NCI-H510A (cell line): ENCODE measurements around the gene FAT1.
"Not testable (repeated sequence)": the region's sequence is repeated elsewhere in the genome, so short reads cannot be mapped to it uniquely, and the experiment has no call there.

Experiments
- DNase-seq: peaks from one replicate; lab custom pipeline; 2025; lab: John Stamatoyannopoulos, UW

FAT1 gene

GRCh38 chr4:186698028-186698427 lies 25.6 kb downstream of the FAT1 start:
- DNase-seq = no peak

DNA sequence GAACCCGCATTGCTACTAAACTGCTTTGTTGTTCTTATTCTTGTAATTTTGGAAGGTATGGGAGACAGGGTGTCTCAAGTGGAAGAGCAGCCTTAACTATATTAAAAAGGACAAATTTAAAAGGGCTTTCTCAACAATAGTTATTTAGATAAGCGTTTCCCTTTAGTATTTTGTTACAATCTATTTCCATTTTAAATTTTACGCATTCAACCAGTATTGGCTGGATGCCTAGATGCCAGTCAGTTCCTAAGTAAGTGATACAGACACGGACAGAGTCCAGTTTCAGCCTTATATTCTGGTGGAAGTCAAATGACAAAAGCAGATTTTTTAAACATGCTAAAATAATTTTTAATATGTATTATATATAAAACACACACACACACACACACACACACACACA lies 28.3 kb downstream of the FAT1 start:
- no peak for DNase-seq

DNA sequence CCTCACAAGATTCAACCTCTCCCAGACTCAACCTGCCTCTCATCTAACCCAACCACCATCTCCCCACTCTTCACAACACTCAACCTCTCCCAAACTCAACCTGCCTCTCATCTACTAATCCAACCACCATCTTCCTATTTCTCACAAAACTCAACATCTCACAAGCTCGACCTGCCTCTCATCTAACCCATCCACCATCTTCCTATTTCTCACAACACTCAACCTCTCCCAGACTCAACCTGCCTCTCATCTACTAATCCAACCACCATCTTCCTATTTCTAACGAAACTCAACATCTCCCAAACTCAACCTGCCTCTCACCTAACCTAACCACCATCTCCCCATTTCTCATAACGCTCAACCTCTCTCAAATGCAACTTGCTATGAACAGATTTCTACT lies 29.8 kb downstream of the FAT1 start:
- DNase-seq = no peak

GRCh38 chr4:186693159-186693815 lies 30.4 kb downstream of the FAT1 start:
- peak; percentile 0 for DNase-seq

DNA sequence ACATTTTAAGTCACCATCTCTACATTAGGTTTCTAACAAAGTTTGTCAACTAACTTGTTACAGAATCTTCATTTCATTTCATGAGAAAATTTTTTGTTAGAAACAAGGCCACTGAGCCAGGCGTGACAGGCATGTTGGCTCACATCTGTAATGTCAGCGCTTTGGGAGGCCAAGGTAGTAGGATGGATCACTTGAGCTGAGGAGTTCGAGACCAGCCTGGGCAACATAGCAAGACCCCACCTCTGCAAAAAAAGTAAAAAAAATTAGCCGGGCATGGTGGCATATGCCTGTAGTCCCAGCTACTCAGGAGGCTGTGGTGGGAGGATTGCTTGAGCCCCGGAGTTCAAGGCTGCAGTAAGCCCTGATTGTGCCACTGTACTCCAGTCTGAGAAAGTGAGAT lies 32.3 kb downstream of the FAT1 start:
- DNase-seq = no peak

GRCh38 chr4:186689476-186689875 lies 34.2 kb downstream of the FAT1 start:
- DNase-seq = peak; percentile 1

DNA sequence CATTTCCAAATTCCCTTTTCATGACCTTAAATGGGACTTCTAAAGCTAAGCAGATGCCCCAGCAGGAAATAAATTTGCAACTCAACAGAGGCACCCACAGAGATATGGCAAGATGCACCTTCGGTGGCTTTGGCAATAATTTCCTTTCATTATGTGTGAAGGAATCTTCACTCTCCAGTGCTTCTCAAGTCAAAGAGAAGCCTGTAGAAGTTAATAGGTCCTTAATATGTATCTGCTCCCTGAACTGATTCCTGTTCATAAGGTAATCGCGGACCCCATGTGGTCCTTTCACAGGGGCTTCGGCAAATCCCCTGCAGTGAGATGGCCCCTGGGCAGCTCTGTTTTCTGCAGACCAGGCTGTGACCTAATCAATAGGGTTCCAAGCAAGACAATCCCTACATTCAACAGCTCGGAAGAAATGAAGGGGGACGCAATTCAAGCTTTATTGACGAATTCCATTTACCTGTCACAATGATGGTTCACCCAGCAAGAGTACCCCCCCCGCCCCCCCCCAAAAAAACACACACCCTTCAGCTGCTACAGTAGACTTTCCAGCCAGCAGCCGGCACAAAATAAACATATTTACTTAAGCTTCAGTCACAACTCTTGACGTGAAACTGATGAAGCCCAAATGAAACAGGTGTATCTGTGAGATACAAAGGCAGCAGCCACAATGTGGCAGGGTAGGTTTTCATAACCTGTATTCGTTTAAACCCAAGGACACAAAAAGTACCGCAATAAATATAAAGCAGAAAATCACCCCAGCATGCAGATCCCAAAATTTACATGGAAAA lies 35.3 kb downstream of the FAT1 start:
- peak; percentile 25 for DNase-seq

DNA sequence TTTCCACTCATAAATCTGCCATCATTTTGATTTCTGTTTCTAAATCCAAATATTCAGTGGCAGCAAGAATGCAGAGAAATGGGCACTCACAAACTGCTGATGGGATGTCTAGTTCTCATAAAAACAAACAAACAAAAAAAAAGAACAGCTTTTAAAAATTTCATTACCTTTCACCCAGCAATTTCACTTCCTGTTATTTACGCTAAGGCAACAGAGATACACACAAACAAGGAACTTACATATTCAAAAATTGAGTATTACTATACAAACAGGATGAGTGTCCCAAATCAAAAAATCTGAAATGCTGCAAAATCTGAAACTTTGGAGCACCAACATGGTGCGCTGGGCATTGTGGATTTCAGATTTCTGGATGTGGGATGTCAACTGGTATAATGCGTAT lies 36.4 kb downstream of the FAT1 start:
- DNase-seq = no peak

DNA sequence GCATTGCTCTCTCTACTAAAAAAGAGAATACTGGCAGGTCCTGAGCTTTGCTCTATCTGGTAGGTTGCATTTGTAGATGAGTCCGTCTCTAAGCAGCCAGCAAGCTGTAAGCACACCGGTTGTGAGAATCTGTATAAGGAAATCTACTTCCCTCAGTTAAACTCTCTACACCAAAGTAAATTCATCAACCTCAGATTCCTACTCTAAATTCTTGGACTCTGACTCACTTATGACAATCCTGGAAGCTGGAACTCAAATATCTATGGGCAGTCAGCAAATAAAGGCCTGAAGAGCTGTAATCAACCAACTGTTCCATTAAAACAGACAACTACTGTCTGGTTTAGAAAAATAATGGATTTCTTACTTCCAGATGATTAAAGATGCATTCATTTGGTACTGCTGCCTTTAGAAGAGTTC lies 37.9 kb downstream of the FAT1 start:
- DNase-seq = no peak

GRCh38 chr4:186684889-186685309 lies 38.8 kb downstream of the FAT1 start:
- DNase-seq = no peak

DNA sequence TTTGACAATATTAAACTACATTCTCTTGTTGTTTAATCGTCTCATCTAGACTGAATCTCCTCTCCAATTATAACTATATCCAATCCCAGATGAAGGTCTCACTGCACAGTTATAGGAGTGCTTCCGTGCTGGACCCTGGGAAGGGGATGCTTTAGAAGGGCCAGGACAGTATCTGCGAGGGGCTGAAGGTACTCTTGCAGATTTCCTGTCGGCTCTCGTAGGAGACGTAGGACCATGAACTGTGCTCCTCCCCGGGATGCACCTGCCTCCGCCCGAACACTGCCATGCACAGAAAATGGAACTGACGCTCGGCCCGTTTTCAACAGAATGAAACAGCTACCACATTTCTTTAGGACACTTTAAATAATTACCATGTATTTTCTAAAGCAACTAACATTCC lies 39.4 kb downstream of the FAT1 start:
- no peak for DNase-seq

DNA sequence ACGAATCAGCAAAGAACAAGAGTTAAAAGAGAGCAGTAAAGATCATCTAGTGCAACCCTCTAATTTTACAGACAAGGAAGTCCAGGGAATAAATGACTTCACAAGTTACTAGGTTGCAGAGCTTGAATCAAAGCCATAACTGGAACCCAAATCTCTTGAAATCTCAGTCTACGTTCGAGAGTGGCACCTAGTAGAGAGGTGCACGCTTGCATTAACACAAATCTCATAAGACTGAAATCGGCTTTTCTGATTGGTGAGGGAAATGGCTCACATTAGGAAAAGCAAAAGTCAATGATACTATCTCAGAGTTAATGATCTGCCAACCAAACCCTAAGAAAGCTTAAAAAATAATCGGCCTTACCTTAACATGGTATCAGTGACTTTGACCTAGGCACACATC lies 43.0 kb downstream of the FAT1 start:
- no peak for DNase-seq

- no peak for DNase-seq
Measured at GRCh38 chr4:186676531-186677161, 47.0 kb downstream of the FAT1 start.

DNA sequence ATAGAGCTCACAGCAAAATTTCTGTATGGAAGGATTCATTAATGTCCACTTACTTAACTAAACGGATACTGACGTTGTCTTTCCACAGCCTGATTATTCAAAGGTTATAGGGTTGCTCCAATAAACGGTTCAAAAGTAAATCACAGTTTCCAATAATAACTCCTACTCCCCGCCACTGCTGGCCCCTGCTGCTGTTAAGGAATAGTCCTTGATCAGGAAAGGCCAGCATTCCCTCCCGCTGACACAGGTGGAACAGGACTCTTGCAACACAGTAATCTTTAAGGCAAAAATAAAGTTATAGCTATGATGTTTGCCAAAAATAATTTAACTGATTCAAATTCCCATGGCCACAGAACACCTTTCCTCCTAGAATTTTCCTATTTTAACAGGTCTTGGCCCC lies 53.9 kb downstream of the FAT1 start:
- DNase-seq = no peak

DNA sequence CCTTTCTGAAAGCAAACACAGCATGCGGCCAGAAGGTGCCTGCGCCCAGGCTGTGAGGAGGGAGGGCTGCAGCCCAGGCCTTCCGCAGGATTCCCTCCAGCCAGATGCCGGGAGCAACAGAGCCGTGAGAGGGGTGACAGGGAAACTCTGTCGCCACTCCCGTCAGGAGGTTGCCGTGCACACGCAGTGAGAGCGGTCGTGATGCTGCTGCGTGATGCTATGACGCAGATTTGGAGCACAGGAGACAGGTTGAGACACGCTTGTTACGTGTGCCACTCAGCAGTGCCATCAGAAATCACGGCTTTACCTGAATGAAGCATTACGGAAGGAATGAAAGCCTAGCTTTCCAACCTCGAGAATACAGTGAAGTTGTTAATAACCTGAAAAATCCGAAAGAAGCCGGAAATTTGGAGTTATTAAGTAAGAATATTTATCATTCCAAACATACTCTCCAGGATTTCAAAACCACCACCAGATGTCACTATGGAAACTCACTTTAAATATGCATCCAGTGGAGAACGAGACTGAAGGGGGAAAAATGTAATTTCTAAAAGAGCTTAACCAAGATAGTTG lies 54.4 kb downstream of the FAT1 start:
- no peak for DNase-seq

GRCh38 chr4:186666750-186667149 lies 56.9 kb downstream of the FAT1 start:
- no peak for DNase-seq

DNA sequence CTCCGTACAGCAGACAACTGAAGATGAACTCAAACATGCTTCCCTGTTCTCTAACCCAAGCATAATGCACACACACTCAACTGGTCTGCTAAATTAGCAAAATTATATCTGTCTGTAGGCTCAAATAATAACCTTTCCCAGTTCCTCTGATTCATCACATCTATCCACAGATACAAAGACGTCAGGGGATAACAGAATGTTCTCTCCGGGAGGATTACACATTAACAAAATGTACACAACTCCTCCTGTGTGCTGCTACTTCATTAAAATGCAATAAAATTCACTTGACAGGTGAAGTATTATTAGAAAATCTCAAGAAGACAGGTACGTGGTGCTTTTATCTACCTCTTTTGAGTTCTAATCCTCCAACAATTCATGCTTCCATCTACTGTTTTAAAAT lies 57.4 kb downstream of the FAT1 start:
- DNase-seq = no peak

- DNase-seq = no peak
Measured at GRCh38 chr4:186660403-186660802, 63.3 kb downstream of the FAT1 start.

DNA sequence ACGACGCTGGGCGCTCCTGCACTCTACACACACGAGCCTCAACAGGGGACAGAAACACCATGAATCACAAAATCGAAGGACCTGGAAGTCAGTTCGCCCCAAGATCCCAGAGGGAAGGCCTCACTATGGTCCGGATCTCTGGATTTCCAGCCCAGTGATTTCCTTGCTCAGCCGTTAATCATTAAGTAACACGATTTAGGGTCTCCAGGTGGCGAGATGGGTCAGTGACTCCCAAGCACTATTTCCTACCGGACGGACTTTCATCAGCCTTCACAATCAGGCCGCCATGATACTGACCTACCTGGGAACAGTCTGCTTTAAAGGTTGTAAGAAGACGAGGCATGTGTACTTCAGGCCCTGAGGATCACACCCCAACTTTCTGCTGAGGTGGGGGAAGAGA lies 63.7 kb downstream of the FAT1 start:
- DNase-seq = no peak

GRCh38 chr4:186659456-186659855 lies 64.2 kb downstream of the FAT1 start:
- DNase-seq = not testable (repeated sequence)

DNA sequence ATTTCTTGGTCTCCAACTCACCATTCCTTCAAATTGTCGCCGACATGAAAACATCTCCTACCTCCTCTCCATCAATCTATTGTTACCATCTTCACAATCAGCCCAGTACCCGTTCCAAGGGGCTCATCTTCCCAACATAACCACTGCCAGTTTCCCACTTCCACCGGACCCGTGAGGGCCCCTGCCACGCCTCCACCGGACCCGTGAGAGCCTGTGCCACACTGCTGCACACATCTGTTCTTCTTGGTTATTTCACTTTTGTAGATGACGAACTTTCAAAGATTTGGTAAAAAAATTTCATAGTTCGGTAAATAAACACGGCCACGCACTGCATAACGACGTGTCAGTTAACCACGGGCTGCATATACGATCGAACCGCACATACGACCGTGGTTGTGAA lies 65.0 kb downstream of the FAT1 start:
- DNase-seq = no peak

- no peak for DNase-seq
Measured at GRCh38 chr4:186657764-186658163, 65.9 kb downstream of the FAT1 start.

GRCh38 chr4:186653969-186654368 lies 69.7 kb downstream of the FAT1 start:
- DNase-seq = no peak
